GM06990 (cell line): Measurements from ENCODE around the gene FBLN2.

Experiments used
- DNase-seq: peaks from one replicate; pipeline ENCODE4 v3.0.0-alpha.2; 2011; ENCODE audit not compliant: insufficient read length; ENCODE audit errors: extremely low read depth
- H3K27me3 ChIP-seq: replicated peaks from 2 replicates; pipeline ENCODE4 v1.6.0; 2011; ENCODE audit warnings: low read length; ENCODE audit not compliant: control insufficient read depth, insufficient read depth
- H3K36me3 ChIP-seq: 2 replicates; pipeline ENCODE4 v1.5.1; 2011; ENCODE audit warnings: low read length; ENCODE audit not compliant: control insufficient read depth, insufficient read depth
- H3K4me3 ChIP-seq: replicated peaks from 2 replicates; pipeline ENCODE4 v1.5.1; 2011; ENCODE audit warnings: low read depth, mild to moderate bottlenecking, control low read depth, low read length
- CTCF ChIP-seq: IDR thresholded peaks from 2 replicates; pipeline ENCODE4 v1.5.1; 2011; ENCODE audit warnings: low read length, control low read depth, mild to moderate bottlenecking, inconsistent platforms; ENCODE audit not compliant: insufficient read depth, poor library complexity, severe bottlenecking

The FBLN2 gene

GRCh38 chr3:13572926-13573623 lies 24.1 kb downstream of the FBLN2 start:
- no peak for DNase-seq
- Histone ChIP-seq H3K4me3 (no peak overlapping the region), H3K27me3 (no peaks in the 10 kb centered on the region; the same call in 1 of the 2 replicates), H3K36me3 (no peaks in the 10 kb centered on the region)
- TF ChIP-seq CTCF, result no peak

DNA sequence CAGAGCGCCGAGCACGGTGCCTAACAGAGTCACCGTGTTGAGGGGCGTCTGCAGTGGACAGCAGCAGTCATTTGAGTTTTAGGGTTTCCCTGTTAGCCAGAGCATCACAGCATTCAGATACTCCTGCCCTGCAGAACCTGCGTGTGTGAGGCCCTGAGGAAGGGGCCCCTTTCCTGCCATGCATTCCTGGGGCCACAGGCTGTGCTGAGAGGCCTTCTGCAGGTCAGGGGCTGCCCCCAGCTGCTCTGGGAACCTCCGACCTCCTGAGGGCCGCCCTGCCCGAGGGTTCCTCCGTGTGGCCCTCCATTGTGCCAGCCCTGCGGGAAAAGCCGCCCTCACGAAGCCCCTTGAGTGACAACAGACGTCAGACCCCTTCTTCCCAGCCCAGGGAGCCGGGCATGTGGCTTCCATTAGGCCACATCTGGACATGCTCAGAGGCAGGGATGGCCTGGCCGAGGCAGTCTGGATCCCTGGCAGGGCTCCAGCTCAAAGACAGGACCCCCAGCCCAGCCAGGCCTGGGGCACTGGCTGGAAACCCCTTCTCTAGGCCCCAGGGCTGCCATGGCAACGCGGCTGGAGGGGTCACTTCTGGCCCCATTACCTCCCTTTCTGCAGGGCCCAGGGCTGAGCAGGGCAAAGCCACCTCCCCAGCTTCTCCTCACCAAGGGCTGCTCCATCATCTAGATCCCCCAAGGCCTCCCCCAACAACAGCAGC lies 25.3 kb downstream of the FBLN2 start:
- Histone ChIP-seq H3K36me3 (no peaks in the 10 kb centered on the region), H3K4me3 (no peak overlapping the region), H3K27me3 (no peaks in the 10 kb centered on the region; the same call in 1 of the 2 replicates)
- DNase-seq, result no peak
- no peak for TF ChIP-seq CTCF

DNA sequence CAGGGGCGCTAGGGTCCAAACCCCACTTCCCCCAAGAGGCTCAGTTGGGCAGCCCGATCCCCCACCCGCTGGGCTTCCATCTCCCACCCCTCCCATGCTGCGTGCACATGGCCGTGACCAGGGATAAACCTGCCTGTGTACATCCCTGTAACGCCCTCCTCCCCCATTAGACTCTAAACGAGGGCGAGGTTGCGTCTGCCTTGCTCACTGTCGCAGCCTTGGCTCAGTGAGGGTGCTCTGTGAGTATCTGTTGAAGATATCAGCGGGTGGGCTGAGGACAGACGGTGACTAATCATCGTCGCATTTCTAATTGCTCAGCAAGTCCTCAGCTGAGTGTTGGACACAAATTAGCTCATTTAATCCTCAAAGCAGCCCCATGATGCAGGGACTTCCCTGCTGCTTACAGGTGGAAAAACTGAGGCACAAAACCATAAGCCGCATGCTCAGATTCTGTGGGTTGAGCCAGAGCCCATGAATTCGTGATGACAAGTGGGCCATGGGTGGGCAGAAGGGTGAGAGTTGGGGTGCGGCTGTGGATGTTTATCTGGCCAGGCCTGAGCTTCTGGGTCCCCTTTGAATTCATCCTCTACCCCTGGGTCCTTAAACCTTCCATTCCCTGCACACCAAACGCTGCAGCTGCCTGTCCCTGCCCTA lies 26.0 kb downstream of the FBLN2 start:
- no peaks in the 10 kb centered on the region; the same call in 1 of the 2 replicates for H3K27me3 ChIP-seq
- DNase-seq, result no peak
- no peak overlapping the region for H3K4me3 ChIP-seq
- H3K36me3 ChIP-seq, result no peaks in the 10 kb centered on the region
- TF ChIP-seq CTCF, result no peak

GRCh38 chr3:13575459-13576061 lies 26.6 kb downstream of the FBLN2 start:
- Histone ChIP-seq H3K4me3 (no peak overlapping the region), H3K36me3 (no peaks in the 10 kb centered on the region), H3K27me3 (no peaks in the 10 kb centered on the region; the same call in 1 of the 2 replicates)
- TF ChIP-seq CTCF, result no peak
- DNase-seq, result no peak

- no peak for DNase-seq
- Histone ChIP-seq H3K4me3 (no peak overlapping the region), H3K36me3 (no peaks in the 10 kb centered on the region), H3K27me3 (no peaks in the 10 kb centered on the region; the same call in 1 of the 2 replicates)
- TF ChIP-seq CTCF, result no peak
Measured at GRCh38 chr3:13577181-13578121, 28.5 kb downstream of the FBLN2 start.
